Activated naive CD8-positive, alpha-beta T cell (primary cell): ENCODE data around the gene BABAM2.
"Not testable (repeated sequence)": the region's sequence is repeated elsewhere in the genome, so short reads cannot be mapped to it uniquely, and the experiment has no call there.

Experiments used
- H3K27ac Mint-ChIP-seq: one replicate; pipeline ENCODE4 v1.8.0; 2021; ENCODE audit warnings: mixed read lengths
- H3K27me3 Mint-ChIP-seq: one replicate; pipeline ENCODE4 v1.8.0; 2021; ENCODE audit warnings: mixed read lengths
- H3K36me3 Mint-ChIP-seq: one replicate; pipeline ENCODE4 v1.8.0; 2021; ENCODE audit warnings: mixed read lengths
- H3K4me1 Mint-ChIP-seq: one replicate; pipeline ENCODE4 v1.8.0; 2021; ENCODE audit warnings: low read depth, mixed read lengths
- H3K4me3 Mint-ChIP-seq: one replicate; pipeline ENCODE4 v1.8.0; 2021; ENCODE audit warnings: mild to moderate bottlenecking, mixed read lengths
- H3K9me3 Mint-ChIP-seq: one replicate; pipeline ENCODE4 v1.8.0; 2021; ENCODE audit warnings: low read depth, mixed read lengths

BABAM2 gene

DNA sequence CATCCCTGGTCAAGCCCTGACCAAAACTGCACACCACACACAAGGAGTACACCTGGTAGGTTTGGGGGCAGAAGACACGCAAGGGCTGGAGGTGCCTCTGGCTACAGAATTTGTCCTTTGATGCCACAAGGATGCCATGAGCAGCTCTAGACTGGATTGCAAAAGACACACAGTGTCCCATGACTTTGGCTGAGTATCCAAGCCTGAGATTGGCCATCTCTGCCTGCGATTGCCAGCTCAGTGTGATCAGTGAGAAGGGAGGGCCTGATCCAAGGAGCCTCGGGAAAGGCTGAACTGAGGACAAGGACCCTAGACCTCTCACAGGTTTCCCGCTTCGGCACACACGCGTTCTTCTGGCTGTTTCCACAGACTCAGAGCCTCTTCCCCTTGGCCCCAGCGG, 442.2 kb downstream of the BABAM2 start:
- no peaks in the 10 kb centered on the region for H3K27me3 Mint-ChIP-seq
- peaks cover 14% of the 10 kb centered on the region for H3K36me3 Mint-ChIP-seq
- H3K9me3 Mint-ChIP-seq, result no peaks in the 10 kb centered on the region

DNA sequence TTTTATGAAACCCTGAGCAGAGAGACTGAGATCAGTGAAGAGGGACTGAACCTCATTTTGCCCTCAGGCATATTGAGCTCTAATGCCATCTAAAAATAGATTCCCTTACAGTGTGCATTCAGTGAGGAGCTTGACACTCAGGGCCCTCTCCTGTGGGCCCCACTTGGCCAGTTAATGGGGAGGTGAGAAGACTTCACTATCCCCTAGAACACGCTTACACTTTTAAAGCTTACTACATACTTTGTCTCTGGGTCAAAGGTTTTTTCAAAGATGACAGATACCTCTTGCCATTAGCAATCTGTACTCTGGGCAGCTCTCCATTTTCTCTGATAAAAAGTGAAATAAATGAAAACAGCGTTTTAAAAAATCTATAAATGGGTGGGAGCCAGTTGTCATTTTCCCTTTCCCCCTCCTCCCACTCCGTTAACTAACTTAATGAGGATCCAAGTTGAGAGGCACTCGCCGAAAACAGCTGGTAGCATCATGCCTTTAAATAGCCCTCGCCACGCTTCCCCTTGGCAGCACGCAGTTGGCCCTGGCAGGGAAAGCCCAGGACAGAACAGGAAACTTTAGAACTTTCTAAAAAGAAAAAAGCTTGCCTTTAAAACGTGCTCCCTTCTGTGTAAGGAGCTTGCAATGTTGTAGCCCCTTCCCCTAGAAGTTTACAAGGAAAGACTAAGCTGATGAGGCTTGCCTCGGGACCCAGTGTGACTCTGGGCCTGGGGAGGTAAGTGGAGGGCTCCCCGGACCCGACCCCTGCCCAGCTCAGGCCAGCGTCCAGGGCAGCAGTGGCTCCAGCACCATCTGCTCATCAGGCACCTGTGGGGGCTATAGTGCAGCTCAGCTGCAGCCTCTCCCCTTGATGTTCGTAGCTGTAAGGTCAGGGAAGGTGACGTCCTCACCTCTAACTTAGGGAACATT, 443.3 kb downstream of the BABAM2 start:
- Mint-ChIP-seq H3K4me1 (no peaks in the 10 kb centered on the region), H3K36me3 (peaks cover 14% of the 10 kb centered on the region), H3K4me3 (no peak overlapping the region), H3K27ac (no peak overlapping the region), H3K27me3 (no peaks in the 10 kb centered on the region), H3K9me3 (no peaks in the 10 kb centered on the region)

More for the DNA sequence above, 442.2 kb downstream of the BABAM2 start:
- Mint-ChIP-seq H3K4me3 (no peak overlapping the region), H3K27ac (no peak overlapping the region), H3K4me1 (no peaks in the 10 kb centered on the region)

DNA sequence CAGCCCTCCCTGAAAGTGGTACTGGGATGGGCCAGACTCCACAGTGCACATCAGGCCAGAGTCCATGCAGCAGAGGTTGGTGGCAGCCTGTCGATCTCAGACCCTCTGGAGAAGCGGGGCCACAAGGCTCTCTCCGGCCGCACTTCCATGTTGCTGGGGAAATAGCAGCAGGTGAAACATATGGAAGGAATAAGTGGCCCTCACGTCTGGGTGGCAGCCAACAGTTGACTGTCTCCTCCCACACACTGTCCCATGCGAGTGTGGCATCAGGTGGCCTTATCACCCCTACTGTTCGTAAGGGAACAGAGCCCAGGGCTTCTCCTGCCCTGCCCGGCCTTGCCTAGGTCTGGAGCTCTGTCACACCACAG, 444.0 kb downstream of the BABAM2 start:
- Mint-ChIP-seq H3K4me3 (no peak overlapping the region), H3K4me1 (no peaks in the 10 kb centered on the region), H3K27me3 (no peaks in the 10 kb centered on the region), H3K9me3 (no peaks in the 10 kb centered on the region), H3K36me3 (peaks cover 8% of the 10 kb centered on the region), H3K27ac (no peak overlapping the region)

DNA sequence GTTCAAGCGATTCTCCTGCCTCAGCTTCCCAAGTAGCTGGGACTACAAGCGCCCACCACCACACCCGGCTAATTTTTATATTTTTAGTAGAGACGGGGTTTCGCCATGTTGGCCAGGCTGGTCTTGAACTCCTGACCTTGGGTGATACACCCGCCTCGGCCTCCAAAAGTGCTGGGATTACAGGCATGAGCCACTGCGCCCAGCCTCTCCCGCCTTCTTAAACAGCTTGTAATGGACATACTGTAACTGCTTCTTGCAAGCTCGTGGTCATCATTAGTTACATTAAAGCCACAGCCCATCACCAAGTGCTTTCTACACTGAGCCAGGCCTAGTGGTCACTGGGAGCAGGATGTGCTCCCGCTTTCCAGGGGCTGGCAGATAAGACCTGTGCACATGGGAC, 444.7 kb downstream of the BABAM2 start:
- H3K9me3 Mint-ChIP-seq, H3K27me3 Mint-ChIP-seq, H3K36me3 Mint-ChIP-seq, H3K4me3 Mint-ChIP-seq, H3K27ac Mint-ChIP-seq, H3K4me1 Mint-ChIP-seq: not testable (repeated sequence)

DNA sequence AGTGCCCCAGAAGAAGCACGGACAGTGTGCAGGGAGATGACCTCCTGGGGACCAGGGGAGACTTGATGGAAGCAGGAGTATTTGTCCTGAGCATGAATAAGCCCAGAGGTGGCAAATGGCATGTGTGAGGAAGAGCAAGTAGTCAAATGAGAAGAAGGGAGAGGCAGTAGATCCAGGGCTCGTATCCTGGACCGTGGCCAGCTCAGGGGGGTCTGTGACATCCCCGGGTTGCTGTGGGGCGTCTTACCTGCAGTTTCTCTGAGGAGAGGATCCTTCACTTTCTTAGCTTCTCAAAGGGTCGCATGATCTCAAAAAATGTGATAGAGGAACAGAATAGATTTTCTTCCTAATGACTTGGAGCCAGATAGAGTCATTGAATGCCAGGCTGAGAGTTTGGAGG, 445.1 kb downstream of the BABAM2 start:
- Mint-ChIP-seq H3K4me1 (no peaks in the 10 kb centered on the region), H3K4me3 (no peak overlapping the region), H3K36me3 (peaks cover 6% of the 10 kb centered on the region), H3K9me3 (no peaks in the 10 kb centered on the region), H3K27ac (no peak overlapping the region), H3K27me3 (no peaks in the 10 kb centered on the region)

DNA sequence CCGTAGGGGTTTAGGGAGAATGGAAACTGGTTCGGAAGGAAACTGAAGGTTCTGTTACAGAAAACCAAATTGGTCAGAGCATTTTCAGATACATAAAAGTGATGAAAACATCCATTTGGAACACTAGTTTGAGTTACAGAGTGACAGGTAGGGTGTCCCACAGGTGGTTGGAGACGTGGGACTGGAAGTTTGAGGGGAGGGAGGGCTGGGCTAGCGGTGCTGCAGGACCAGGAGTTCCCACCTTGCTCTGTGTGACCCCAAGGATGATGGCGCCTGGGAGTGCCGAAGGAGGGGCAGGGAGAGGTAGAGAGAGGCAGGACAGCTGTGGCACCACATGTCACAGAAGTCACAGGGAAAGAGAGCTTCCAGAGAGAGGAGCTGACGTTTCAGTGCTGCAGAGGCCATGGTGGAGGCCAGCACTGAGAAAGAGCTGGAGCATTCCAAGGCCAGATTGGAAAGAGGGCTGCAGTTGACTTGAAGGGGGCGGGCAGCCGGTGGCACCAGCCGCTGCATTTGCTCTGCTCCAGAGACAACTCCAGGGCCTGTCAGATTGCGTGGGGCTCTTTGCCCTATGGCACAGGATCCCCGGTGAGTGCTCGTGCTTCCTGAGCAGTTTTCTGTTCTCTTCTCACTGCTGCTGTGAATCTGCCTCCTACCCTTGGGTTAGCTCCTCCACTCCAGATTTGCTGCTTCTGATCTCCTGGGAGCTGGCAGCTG, 445.9 kb downstream of the BABAM2 start:
- Mint-ChIP-seq H3K4me3 (no peak overlapping the region), H3K36me3 (peaks cover under 1% of the 10 kb centered on the region), H3K9me3 (no peaks in the 10 kb centered on the region), H3K27me3 (no peaks in the 10 kb centered on the region), H3K4me1 (no peaks in the 10 kb centered on the region), H3K27ac (no peak overlapping the region)

DNA sequence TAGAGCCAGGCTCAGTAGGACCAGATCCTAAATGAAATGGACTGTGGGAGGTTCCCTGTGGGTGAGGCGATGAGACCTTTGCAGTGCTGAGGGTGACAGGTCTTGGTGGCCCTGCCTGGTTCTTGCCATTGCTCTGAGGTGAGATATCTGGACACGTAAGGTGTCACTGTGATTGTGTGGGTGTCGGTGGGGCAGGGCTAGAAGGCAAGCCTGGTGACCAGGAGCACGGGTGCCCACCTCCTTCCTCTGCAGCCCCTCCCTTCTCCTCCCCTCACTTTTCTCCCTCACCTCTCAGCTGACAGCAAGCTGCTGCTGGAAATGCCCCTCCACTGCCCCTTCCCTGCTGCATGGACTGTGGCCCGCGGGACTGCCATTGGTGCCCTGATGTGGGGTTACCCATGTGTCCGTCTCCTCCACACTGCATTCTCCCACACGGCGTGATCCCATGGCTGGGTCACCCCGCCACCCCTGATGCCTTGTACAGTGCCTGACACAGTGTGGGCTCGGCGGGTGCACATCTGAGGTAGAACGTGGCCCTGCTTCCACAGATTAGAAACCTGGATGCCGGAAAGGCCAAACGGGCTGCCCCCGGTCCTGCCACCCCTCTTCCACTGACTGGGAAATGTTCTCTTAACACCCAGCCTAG, 446.6 kb downstream of the BABAM2 start:
- Mint-ChIP-seq H3K4me1 (no peaks in the 10 kb centered on the region), H3K4me3 (no peak overlapping the region), H3K27ac (no peak overlapping the region), H3K27me3 (no peaks in the 10 kb centered on the region), H3K36me3 (no peaks in the 10 kb centered on the region), H3K9me3 (no peaks in the 10 kb centered on the region)

DNA sequence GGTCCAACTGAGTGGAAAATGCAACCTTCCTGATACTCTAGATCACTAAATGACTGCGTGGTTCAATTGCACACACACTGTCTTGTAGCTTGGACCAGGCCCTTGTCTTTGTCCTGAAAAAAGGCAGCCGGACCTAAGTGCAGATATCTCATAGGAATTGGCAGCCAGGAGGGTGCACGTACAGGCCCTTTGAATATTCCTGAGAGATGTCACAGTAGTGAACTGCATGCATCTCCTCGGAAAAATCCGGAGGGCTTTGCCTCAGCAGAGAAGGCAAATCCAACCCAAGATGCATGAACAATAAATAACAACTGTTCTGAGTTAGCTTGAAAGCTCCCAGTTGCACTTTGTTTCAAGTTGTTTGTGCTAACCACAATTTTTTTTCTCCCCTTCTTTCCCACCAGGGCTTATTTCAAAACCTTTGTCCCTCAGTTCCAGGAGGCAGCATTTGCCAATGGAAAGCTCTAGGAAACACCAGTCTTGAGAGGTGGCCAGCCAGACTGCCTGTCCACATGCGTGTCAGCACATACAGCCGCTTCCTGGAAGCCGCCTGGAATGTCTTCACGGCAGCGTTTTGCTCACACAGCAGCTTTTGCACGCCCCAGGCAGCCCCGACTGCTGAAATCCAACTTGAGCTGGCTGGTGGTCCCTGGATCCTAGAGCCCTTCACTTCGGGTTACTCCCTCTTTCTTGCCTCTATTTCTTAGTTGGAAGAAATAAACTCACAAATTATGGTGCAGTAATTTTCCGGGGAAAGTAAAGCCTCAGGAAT, 447.7 kb downstream of the BABAM2 start:
- Mint-ChIP-seq H3K4me3 (no peak overlapping the region), H3K27ac (no peak overlapping the region), H3K27me3 (no peaks in the 10 kb centered on the region)

DNA sequence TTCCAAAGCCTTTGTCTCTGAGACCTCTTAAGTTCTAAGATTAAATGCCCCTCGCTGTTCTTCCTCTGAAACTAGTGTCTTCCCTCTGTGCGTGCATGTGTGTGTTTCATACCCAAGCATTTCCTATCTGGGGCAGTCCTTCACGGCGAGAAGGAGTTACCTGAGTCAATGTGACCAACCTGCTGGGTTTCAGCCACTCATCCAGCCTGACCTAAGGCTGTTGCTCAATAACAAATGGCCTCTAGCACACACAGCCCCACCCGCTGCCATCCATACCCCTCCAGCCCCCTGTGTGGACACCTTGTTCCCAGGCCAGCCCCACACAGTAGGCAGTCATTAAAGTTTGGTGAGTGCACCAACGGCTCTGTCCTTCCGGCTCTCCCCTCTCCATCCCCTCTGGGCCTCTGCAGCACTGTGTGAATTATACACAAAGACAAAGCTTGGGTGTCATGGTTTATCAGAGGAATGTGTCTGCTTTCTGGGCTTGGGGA, 448.3 kb downstream of the BABAM2 start:
- Mint-ChIP-seq H3K27me3 (no peaks in the 10 kb centered on the region), H3K9me3 (no peaks in the 10 kb centered on the region), H3K27ac (no peak overlapping the region), H3K4me1 (no peaks in the 10 kb centered on the region), H3K36me3 (no peaks in the 10 kb centered on the region), H3K4me3 (no peak overlapping the region)

More for the DNA sequence above, 447.7 kb downstream of the BABAM2 start:
- H3K9me3 Mint-ChIP-seq, result no peaks in the 10 kb centered on the region
- H3K36me3 Mint-ChIP-seq, result no peaks in the 10 kb centered on the region
- no peaks in the 10 kb centered on the region for H3K4me1 Mint-ChIP-seq

DNA sequence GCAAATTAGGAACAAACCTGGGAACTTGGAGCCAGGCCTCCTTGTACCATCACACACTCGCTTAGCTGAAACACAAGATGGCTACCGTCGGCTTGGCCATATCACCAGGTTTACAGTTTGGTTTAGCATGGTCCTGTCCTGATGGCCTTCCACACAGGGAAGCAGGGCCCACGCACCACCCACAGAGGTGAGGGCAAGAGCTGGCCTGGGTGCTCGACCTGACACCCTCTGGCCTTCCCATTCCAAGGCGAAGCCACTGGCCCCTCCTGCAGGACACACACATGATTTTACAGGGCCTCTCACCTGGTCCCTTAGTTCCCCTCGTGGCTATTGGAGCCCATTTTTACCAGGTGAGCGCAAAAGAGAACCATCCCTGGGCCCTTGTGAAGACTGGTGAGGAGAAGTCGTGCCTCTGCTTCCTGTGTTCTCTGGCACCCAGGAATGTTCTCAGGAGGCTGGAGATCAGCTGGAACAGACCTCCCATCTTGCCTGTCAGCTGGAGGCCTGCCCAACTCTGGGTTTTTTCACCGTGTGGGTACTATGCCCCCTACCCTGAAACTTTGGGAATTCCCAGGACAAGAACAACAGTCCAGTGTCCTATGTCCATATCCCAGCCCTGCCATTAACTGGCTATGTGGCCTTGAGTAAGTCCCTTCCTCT, 449.1 kb downstream of the BABAM2 start:
- Mint-ChIP-seq H3K27me3 (no peaks in the 10 kb centered on the region), H3K9me3 (no peaks in the 10 kb centered on the region), H3K27ac (no peak overlapping the region), H3K36me3 (no peaks in the 10 kb centered on the region), H3K4me1 (no peaks in the 10 kb centered on the region), H3K4me3 (no peak overlapping the region)

DNA sequence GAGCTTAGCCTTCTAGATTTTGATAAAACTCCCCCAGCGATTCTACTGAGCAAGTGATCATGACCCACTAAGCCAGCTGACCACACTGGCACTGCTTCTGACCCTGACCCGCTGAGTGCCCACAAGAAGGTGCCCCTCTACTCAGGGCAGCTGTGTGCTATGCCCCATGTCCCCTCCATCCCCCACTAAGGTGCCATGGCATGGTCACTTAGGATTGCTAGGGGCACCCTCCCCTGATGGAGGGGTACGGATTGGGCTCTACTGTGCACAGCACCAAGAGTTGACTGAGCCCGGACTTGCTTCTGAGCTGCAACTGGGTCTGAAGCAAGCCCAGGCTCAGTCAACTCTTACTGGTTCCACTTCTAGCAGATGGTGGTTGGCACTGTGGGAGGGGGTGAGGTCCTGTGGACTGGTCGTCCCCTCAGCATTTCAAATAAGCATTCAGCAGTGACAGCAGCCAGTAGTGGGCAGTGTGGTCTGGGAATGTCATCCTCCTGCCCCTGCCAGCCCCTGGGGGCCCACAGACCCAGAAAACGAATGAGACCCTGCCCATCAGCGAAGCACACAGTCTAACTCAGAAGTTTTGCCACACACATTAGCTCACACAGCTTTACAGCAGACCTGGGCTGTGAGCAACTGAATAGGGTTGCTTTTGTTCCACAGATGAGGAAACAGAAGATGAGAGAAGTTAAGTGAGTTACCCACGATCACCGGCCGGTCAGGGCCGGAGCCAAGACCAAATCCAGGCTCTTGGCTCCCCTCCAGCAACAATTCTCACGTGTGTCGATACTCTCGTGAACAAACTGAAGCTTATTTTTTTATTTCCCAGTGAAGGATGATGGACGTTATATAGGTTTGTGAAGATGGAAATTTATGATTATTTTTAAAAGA, 450.0 kb downstream of the BABAM2 start:
- H3K4me1 Mint-ChIP-seq, result no peaks in the 10 kb centered on the region
- H3K36me3 Mint-ChIP-seq, result no peaks in the 10 kb centered on the region
- no peaks in the 10 kb centered on the region for H3K27me3 Mint-ChIP-seq
- H3K27ac Mint-ChIP-seq, result no peak overlapping the region
- H3K9me3 Mint-ChIP-seq, result no peaks in the 10 kb centered on the region
- H3K4me3 Mint-ChIP-seq, result no peak overlapping the region

DNA sequence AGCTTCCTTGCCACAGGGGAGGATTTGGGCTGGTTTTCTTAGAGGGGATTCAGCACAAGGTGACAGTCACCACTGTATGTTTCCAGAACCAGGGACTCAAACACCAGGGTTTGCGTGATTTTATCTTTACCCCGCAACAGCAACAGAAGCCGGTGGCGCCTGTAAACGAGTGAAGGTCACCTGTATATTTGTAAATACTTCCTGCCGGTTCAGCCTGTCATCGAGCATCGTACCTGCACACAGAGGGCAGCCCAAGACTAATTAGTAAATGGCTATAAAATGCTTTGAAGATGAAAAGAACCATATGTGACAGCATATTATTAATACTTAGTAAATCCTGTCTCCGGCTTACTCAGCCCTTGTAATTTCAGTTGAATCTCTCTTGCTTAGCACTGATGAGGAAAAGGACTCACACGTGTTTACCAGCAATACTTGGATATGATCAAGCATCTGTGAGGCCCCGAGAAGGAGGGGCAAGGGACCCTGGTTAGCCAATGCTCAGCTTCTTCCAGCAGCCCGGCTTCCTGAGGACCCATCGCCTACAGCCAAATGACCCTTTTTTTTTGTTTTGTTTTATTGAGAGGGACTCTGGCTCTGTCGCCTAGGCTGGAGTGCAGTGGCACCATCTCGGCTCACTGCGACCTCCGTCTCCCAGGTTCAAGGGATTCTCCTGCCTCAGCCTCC, 450.8 kb downstream of the BABAM2 start:
- no peaks in the 10 kb centered on the region for H3K27me3 Mint-ChIP-seq
- no peaks in the 10 kb centered on the region for H3K9me3 Mint-ChIP-seq
- H3K36me3 Mint-ChIP-seq, result no peaks in the 10 kb centered on the region
- no peak overlapping the region for H3K4me3 Mint-ChIP-seq
- H3K4me1 Mint-ChIP-seq, result no peaks in the 10 kb centered on the region
- H3K27ac Mint-ChIP-seq, result no peak overlapping the region
